Pulmonary artery endothelial cell (primary cell): ENCODE results near the gene ARMH3. TPM values are rescaled to one million over a fixed set of nuclear protein-coding genes. Genes with fewer than 3 reads are reported as not detected.

Experiments used
- DNase-seq: peaks from one replicate; pipeline ENCODE4 v3.0.0-alpha.2; 2011; ENCODE audit warnings: low read depth, low spot score
- total RNA-seq: library from RNA; depleted of rRNA; stranded (reverse); fragments of >200 nt; gene quantifications from 2 replicates; pipeline ENCODE4 v1.2.3, GENCODE V29; 2014

ARMH3 gene
- total RNA-seq, 1 donor from 2014 or later = 7.1 TPM

- DNase-seq = no peak
Measured at GRCh38 chr10:101797403-101798059, 258.4 kb downstream of the ARMH3 start.

Other genes starting within 250 kb of the ARMH3 start
- 80.0 and 84.5 TPM in 2 replicates for gene OGA, start 237.7 kb downstream of the ARMH3 start, total RNA-seq
- 0.07 and 0.25 TPM in 2 replicates for gene KCNIP2, start 212.4 kb downstream of the ARMH3 start, total RNA-seq
- 35.9 and 41.9 TPM in 2 replicates for gene HPS6, start 9.2 kb upstream of the ARMH3 start, total RNA-seq
- 32.4 and 33.0 TPM in 2 replicates for gene LDB1, start 64.2 kb upstream of the ARMH3 start, total RNA-seq
- 12.3 and 16.6 TPM in 2 replicates for gene PPRC1, start 76.9 kb upstream of the ARMH3 start, total RNA-seq
- gene NOLC1, start 96.2 kb upstream of the ARMH3 start, total RNA-seq = 42.9 and 48.2 TPM in 2 replicates
- gene ELOVL3, start 170.1 kb upstream of the ARMH3 start, total RNA-seq = not detected in 2 replicates
- gene PITX3, start 185.3 kb upstream of the ARMH3 start, total RNA-seq = 0.07 TPM in 1 of 2 replicates, not detected in the other
- 18.1 and 24.7 TPM in 2 replicates for gene GBF1, start 189.4 kb upstream of the ARMH3 start, total RNA-seq